GM19043 (cell line): ENCODE data around the gene RGL2.
"Not testable (repeated sequence)": the region's sequence is repeated elsewhere in the genome, so short reads cannot be mapped to it uniquely, and the experiment has no call there.

Experiments
- ATAC-seq: cut with Tn5 transposase; IDR thresholded peaks from one replicate; pipeline ENCODE4 v1.9.1; 2021; ENCODE audit warnings: low read depth; ENCODE audit not compliant: unreplicated experiment

The RGL2 gene

GRCh38 chr6:33298773-33299236 lies at the start of gene RGL2:
Gene RGL2, minus strand, starts transcription at chr6:33298942. Its CDS starts 332 bp downstream, at chr6:33298610.
- ATAC-seq, result peak; percentile 21

GRCh38 chr6:33347816-33348215 lies 49.1 kb upstream of the RGL2 start:
- no peak for ATAC-seq

GRCh38 chr6:33346972-33347371 lies 48.2 kb upstream of the RGL2 start:
- not testable (repeated sequence) for ATAC-seq

- ATAC-seq, result no peak
Observed at GRCh38 chr6:33344701-33345697, 46.3 kb upstream of the RGL2 start.

- ATAC-seq, result no peak
Observed at GRCh38 chr6:33343953-33344611, 45.3 kb upstream of the RGL2 start.

GRCh38 chr6:33343606-33343952 lies 44.8 kb upstream of the RGL2 start:
- not testable (repeated sequence) for ATAC-seq

- no peak for ATAC-seq
Observed at GRCh38 chr6:33339193-33339592, 40.5 kb upstream of the RGL2 start.

- no peak for ATAC-seq
Observed at GRCh38 chr6:33336495-33336894, 37.8 kb upstream of the RGL2 start.

- ATAC-seq, result no peak
Observed at GRCh38 chr6:33335916-33336315, 37.2 kb upstream of the RGL2 start.

GRCh38 chr6:33333666-33334065 lies 34.9 kb upstream of the RGL2 start:
- ATAC-seq, result no peak

GRCh38 chr6:33330736-33331135 lies 32.0 kb upstream of the RGL2 start:
- ATAC-seq, result no peak

- no peak for ATAC-seq
Observed at GRCh38 chr6:33329058-33329457, 30.3 kb upstream of the RGL2 start.

GRCh38 chr6:33324125-33324524 lies 25.4 kb upstream of the RGL2 start:
- no peak for ATAC-seq

- no peak for ATAC-seq
Observed at GRCh38 chr6:33323623-33323948, 24.8 kb upstream of the RGL2 start.

GRCh38 chr6:33321227-33321626 lies 22.5 kb upstream of the RGL2 start:
- ATAC-seq, result no peak

- no peak for ATAC-seq
Observed at GRCh38 chr6:33320315-33321181, 21.8 kb upstream of the RGL2 start.

- ATAC-seq, result no peak
Observed at GRCh38 chr6:33319939-33320314, 21.2 kb upstream of the RGL2 start.

GRCh38 chr6:33318426-33319073 lies 19.8 kb upstream of the RGL2 start:
- no peak for ATAC-seq

GRCh38 chr6:33317669-33318425 lies 19.1 kb upstream of the RGL2 start, which contains the start of gene ZBTB22:
Gene ZBTB22, minus strand, starts transcription at chr6:33317744. Its CDS starts 828 bp downstream, at chr6:33316916.
- peak; percentile 56 for ATAC-seq

GRCh38 chr6:33317419-33317668 lies 18.6 kb upstream of the RGL2 start:
- no peak for ATAC-seq
